Measurements from ENCODE around the gene KLHL1.

Gene KLHL1

DNA sequence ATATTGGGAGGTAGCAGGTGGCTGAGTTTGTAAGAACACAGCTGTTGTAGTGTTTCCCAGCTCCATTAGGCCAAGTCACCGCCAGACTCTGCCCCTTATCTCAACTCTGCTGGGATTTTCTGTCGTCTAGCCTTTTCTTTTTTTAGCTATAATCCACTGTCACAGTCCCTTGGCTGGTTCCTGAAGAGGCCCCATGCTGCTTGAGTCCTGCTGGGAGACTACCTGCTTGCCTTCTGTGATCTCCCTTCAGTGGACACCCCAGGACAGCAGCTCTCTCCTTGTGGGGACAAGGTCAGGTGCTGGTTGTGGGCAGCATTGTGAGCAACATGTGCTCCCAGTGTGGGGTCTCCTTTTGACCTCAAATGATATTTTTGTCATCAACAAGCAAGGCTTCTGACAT is 195.6 kb downstream of the KLHL1 start:
- in situ Hi-C loops (cut with HindIII; ENCODE audit: low pct_ligation_motif_present, low sequenced_read_pairs) = no loop called here
- H3K4me3 ChIP-seq (ENCODE audit: low read depth, low read length) = no peak overlapping the region
- TF ChIP-seq, protein P1, sequence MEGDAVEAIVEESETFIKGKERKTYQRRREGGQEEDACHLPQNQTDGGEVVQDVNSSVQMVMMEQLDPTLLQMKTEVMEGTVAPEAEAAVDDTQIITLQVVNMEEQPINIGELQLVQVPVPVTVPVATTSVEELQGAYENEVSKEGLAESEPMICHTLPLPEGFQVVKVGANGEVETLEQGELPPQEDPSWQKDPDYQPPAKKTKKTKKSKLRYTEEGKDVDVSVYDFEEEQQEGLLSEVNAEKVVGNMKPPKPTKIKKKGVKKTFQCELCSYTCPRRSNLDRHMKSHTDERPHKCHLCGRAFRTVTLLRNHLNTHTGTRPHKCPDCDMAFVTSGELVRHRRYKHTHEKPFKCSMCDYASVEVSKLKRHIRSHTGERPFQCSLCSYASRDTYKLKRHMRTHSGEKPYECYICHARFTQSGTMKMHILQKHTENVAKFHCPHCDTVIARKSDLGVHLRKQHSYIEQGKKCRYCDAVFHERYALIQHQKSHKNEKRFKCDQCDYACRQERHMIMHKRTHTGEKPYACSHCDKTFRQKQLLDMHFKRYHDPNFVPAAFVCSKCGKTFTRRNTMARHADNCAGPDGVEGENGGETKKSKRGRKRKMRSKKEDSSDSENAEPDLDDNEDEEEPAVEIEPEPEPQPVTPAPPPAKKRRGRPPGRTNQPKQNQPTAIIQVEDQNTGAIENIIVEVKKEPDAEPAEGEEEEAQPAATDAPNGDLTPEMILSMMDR (IDR thresholded peaks at IDR 0.05; ENCODE audit: low read depth, low read length, missing control alignments) = no peak

DNA sequence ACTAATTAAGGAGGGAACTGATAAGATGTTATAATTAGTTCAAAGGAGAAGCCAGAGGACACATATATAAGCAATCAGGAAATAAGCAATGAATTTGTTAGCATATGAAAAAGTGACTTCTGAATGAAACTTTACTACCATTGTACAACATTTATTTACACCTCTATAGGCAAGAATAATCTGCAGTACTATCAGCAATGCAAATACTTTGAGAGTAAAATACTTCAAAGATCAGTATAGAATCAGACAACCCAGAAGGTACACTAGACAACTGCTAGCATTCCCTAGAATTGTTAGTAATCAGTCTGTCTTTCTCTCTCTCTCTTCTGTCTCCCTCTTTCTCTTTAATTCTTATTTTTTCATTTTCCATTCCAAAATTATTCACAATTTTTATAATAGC is 197.5 kb downstream of the KLHL1 start:
- TF ChIP-seq, protein P1 (IDR thresholded peaks at IDR 0.05; ENCODE audit: low read depth, low read length, missing control alignments) = no peak
- no peaks in the 10 kb centered on the region for H3K36me3 ChIP-seq (replicated peaks)
- no peak overlapping the region for H3K27ac ChIP-seq
- DNase-seq = no peak
- no peak overlapping the region for H3K4me3 ChIP-seq (ENCODE audit: low read depth, low read length)
- in situ Hi-C loops (cut with HindIII; ENCODE audit: low pct_ligation_motif_present, low sequenced_read_pairs) = no loop called here
- H3K27me3 ChIP-seq (replicated peaks) = no peaks in the 10 kb centered on the region

More for the DNA sequence above, 195.6 kb downstream of the KLHL1 start:
- no peak for DNase-seq
- Histone ChIP-seq H3K36me3 (replicated peaks) (no peaks in the 10 kb centered on the region), H3K27ac (no peak overlapping the region), H3K27me3 (replicated peaks) (no peaks in the 10 kb centered on the region)

DNA sequence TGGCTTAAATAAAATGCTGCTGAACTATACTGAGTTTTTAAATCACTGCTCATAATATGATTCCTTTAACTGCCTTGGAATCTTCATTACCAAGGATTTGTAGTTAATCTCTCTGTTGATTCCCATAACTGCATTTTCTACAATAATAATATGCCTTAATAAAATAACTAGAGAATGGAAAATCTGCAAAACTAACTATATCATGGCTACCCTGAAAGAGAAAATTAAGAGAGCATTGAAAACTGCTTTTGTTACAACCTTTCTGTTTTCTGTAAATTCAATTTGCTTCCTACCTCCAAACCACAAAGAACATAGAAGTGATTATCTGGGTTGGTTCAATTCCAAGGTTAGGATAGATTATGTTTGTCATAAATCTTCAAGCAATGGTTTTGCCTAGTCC is 203.5 kb downstream of the KLHL1 start:
- in situ Hi-C loops (cut with HindIII; ENCODE audit: low pct_ligation_motif_present, low sequenced_read_pairs) = no loop called here
- H3K4me3 ChIP-seq (ENCODE audit: low read depth, low read length) = no peak overlapping the region

DNA sequence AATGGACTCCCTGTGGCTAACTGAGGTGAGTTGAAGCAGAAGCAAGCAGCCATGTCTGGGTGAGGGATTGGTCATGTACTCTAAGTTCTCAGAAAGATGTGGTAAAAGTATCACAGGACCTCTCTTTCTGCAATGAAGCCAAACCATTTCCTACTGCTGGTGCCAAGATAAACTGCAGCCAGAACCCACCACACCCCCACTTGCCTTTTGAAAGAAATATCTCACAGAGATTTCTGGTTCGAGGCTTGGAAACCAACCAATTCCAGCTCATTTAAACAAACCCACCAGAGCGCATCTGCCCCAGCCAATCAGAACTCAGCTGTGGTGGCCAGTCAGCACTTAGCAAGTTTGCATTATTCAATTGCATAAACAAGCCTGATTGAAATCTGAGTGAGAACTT is 205.2 kb downstream of the KLHL1 start:
- Histone ChIP-seq H3K4me3 (ENCODE audit: low read depth, low read length) (no peak overlapping the region), H3K36me3 (replicated peaks) (no peaks in the 10 kb centered on the region), H3K27ac (no peak overlapping the region), H3K27me3 (replicated peaks) (no peaks in the 10 kb centered on the region)
- TF ChIP-seq, protein P1 (IDR thresholded peaks at IDR 0.05; ENCODE audit: low read depth, low read length, missing control alignments) = no peak
- in situ Hi-C loops (cut with HindIII; ENCODE audit: low pct_ligation_motif_present, low sequenced_read_pairs) = no loop called here
- DNase-seq = no peak

More for the DNA sequence above, 203.5 kb downstream of the KLHL1 start:
- no peaks in the 10 kb centered on the region for H3K27me3 ChIP-seq (replicated peaks)
- no peak overlapping the region for H3K27ac ChIP-seq
- DNase-seq = no peak
- H3K36me3 ChIP-seq (replicated peaks) = no peaks in the 10 kb centered on the region
- TF ChIP-seq, protein P1 (IDR thresholded peaks at IDR 0.05; ENCODE audit: low read depth, low read length, missing control alignments) = no peak

DNA sequence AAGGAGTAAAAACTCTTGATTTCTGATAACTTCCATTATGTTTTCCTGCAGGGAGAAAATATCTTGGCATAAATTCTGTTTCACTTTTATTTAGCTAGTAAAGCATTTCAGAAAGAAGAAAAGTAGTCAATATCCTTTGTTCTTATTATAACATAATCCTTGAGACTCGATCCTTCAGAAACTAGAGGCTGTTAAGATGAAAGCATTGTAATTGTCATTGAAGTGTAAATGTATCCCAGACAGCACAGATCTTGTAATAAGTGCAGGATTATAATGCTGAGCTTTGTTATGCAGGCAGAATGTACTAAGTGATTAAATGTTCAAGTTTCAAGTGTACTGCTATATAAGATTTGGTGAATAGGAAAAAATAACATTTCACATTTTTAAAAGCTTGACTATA is 225.8 kb downstream of the KLHL1 start:
- TF ChIP-seq, protein P1 (IDR thresholded peaks at IDR 0.05; ENCODE audit: low read depth, low read length, missing control alignments) = no peak
- in situ Hi-C loops (cut with HindIII; ENCODE audit: low pct_ligation_motif_present, low sequenced_read_pairs) = no loop called here
- Histone ChIP-seq H3K27ac (no peak overlapping the region), H3K36me3 (replicated peaks) (no peaks in the 10 kb centered on the region), H3K4me3 (ENCODE audit: low read depth, low read length) (no peak overlapping the region), H3K27me3 (replicated peaks) (no peaks in the 10 kb centered on the region)
- no peak for DNase-seq

DNA sequence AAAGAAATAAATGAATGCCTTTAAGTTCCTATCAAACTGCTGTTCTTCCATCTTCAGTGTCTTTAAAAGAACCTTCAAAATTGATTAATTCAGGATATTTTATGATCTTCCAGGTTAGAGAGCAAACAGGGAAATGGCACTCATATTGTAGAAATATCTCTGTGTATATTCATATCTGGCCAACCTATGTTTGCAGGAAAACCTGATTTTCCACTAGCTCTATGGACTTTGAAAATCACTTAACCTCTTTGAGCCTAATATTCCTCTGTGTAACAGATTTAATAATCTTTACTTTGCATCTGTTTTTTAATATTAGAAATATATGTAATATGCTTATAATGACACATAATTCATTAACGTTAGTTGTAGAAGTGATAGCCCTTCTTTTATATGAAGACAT is 228.3 kb downstream of the KLHL1 start:
- DNase-seq = no peak
- in situ Hi-C loops (cut with HindIII; ENCODE audit: low pct_ligation_motif_present, low sequenced_read_pairs) = no loop called here
- H3K4me3 ChIP-seq (ENCODE audit: low read depth, low read length) = no peak overlapping the region
- TF ChIP-seq, protein P1 (IDR thresholded peaks at IDR 0.05; ENCODE audit: low read depth, low read length, missing control alignments) = no peak
- no peak overlapping the region for H3K27ac ChIP-seq
- no peaks in the 10 kb centered on the region for H3K36me3 ChIP-seq (replicated peaks)
- no peaks in the 10 kb centered on the region for H3K27me3 ChIP-seq (replicated peaks)
